Neuronal stem cell (in vitro differentiated cells): ENCODE data around the gene LCK.

Experiments
- DNase-seq: peaks from one replicate; pipeline ENCODE4 v3.0.0-alpha.2; 2013; ENCODE audit warnings: low spot score
- H2AFZ ChIP-seq: one replicate; pipeline ENCODE4 v1.6.1; 2013; ENCODE audit warnings: mild to moderate bottlenecking, low read length, inconsistent platforms
- H2AK5ac ChIP-seq: 2 replicates; pipeline ENCODE4 v1.6.1; 2013; ENCODE audit warnings: low read depth, mild to moderate bottlenecking, inconsistent platforms, low read length, moderate library complexity, mixed read lengths
- H2BK120ac ChIP-seq: 2 replicates; pipeline ENCODE4 v1.6.1; 2013; ENCODE audit warnings: low read depth, mild to moderate bottlenecking, inconsistent platforms, low read length, moderate library complexity, mixed read lengths
- H2BK12ac ChIP-seq: one replicate; pipeline ENCODE4 v1.6.1; 2013; ENCODE audit warnings: low read length, inconsistent platforms
- H2BK15ac ChIP-seq: 2 replicates; pipeline ENCODE4 v1.6.1; 2013; ENCODE audit warnings: mild to moderate bottlenecking, low read length, inconsistent platforms, mixed read lengths
- H2BK5ac ChIP-seq: one replicate; pipeline ENCODE4 v1.6.1; 2013; ENCODE audit warnings: inconsistent platforms, mild to moderate bottlenecking, low read length, moderate library complexity
- H3K14ac ChIP-seq: one replicate; pipeline ENCODE4 v1.6.1; 2013; ENCODE audit warnings: low read length, inconsistent platforms
- H3K18ac ChIP-seq: 2 replicates; pipeline ENCODE4 v1.6.1; 2013; ENCODE audit warnings: low read length, inconsistent platforms
- H3K23ac ChIP-seq: 2 replicates; pipeline ENCODE4 v1.6.1; 2013; ENCODE audit warnings: low read depth, mild to moderate bottlenecking, mixed read lengths, low read length, inconsistent platforms; ENCODE audit not compliant: poor library complexity
- H3K27ac ChIP-seq: replicated peaks from 3 replicates; pipeline ENCODE4 v1.5.1; 2013; ENCODE audit warnings: low read length, inconsistent platforms
- H3K27me3 ChIP-seq, 3 experiments: 2 replicates each; pipeline ENCODE4 v1.6.1; 2013; ENCODE audit warnings: low read length in 3 of 3, mild to moderate bottlenecking in 2 of 3, inconsistent platforms in 1 of 3, low read depth in 1 of 3, mixed read lengths in 1 of 3, moderate library complexity in 1 of 3; ENCODE audit not compliant: control insufficient read depth in 3 of 3, insufficient read depth in 3 of 3
- H3K36me3 ChIP-seq, 2 donors: replicated peaks in 1 of 2; 2 replicates each; pipeline ENCODE4 v1.6.1; 2013; ENCODE audit warnings: low read length in 2 of 2; ENCODE audit not compliant: control insufficient read depth in 2 of 2, insufficient read depth in 2 of 2
- H3K4ac ChIP-seq: 2 replicates; pipeline ENCODE4 v1.6.1; 2013; ENCODE audit warnings: inconsistent platforms, mild to moderate bottlenecking, low read length, moderate library complexity
- H3K4me1 ChIP-seq, 2 donors: 1 replicate in 1 of 2; 2 replicates in 1 of 2; pipeline ENCODE4 v1.6.1; 2013; ENCODE audit warnings: low read length in 2 of 2, low read depth in 1 of 2; ENCODE audit not compliant: control insufficient read depth in 2 of 2, insufficient read depth in 1 of 2
- H3K4me2 ChIP-seq: one replicate; pipeline ENCODE4 v1.6.1; 2013; ENCODE audit warnings: mild to moderate bottlenecking, low read length, inconsistent platforms; ENCODE audit not compliant: insufficient read depth, poor library complexity, severe bottlenecking
- H3K4me3 ChIP-seq, 2 donors: 2 replicates each; pipeline ENCODE4 v1.5.1; 2013; ENCODE audit warnings: low read length in 2 of 2, mild to moderate bottlenecking in 2 of 2, inconsistent platforms in 1 of 2, moderate library complexity in 1 of 2
- H3K79me1 ChIP-seq: one replicate; pipeline ENCODE4 v1.6.1; 2013; ENCODE audit warnings: low read depth, mild to moderate bottlenecking, inconsistent platforms, low read length, moderate library complexity
- H3K9ac ChIP-seq: one replicate; pipeline ENCODE4 v1.6.1; 2013; ENCODE audit warnings: mild to moderate bottlenecking, low read depth, low read length, inconsistent platforms; ENCODE audit not compliant: poor library complexity
- H3K9me3 ChIP-seq, 2 donors: replicated peaks in 1 of 2; 2 replicates each; pipeline versions ENCODE3 to v1.6.1; 2013; ENCODE audit warnings: low read length in 2 of 2, mild to moderate bottlenecking in 2 of 2, inconsistent platforms in 1 of 2, low read depth in 1 of 2, mixed read lengths in 1 of 2, moderate library complexity in 1 of 2; ENCODE audit not compliant: control insufficient read depth in 2 of 2, insufficient read depth in 1 of 2
- H4K8ac ChIP-seq: one replicate; pipeline ENCODE4 v1.6.1; 2013; ENCODE audit warnings: low read depth, mild to moderate bottlenecking, inconsistent platforms, low read length, moderate library complexity
- H4K91ac ChIP-seq: one replicate; pipeline ENCODE4 v1.6.1; 2013; ENCODE audit warnings: low read length, low read depth, mild to moderate bottlenecking, inconsistent platforms; ENCODE audit not compliant: poor library complexity
- WGBS, 2 donors: extraction: QIAGEN DNeasy Blood & Tissue Kit; methylation state at CpG; one replicate each; pipeline ENCODE4 v1.1.7; 2013; ENCODE audit warnings: missing lambda C conversion rate in 2 of 2, mixed read lengths in 1 of 2; ENCODE audit not compliant: insufficient read length in 2 of 2, insufficient replicate concordance in 1 of 2; ENCODE audit errors: extremely low coverage in 2 of 2; 5-methylcytosine and 5-hydroxymethylcytosine counted together

LCK gene

DNA sequence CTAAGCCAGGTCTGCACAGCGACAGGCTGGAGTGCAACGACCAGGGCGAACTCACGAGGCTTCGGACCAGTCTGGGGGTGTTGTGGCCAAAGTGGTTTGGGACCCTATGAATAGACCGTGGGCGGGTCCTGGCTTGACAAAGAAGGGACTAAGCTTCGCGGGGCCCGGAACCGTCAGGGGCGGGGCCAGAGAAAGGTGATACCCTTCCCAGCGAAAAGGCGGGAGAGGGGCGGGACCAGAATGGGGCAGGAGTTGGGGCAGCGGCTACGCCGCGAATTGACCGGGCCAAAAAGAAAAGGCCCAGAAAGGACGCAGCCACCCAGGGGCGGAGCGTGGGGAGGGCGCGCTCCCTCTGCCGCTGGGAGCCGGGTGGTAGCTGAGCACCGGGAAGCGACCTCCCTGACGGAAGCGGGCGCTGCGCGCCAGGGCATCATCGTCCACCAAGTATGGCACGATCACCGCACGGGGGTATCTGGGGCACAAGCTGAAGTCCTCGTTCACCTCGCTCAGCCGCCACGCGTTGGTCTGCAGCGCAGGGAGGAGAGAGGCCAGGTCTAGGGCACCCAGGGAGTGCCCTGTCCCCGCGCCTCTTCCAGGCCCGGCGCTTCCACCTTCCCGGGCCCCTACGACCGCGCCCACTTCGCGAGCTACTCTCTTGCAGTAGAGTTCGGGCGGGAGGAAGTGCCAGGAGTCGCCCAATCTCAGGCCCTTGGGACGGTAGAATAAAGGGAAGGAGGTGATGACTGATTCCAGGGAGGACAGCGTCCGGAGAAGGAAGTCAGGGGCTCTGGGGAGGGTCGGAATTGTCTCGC, 10.7 kb upstream of the LCK start:
- Histone ChIP-seq H3K27ac (peak overlapping the region; percentile 96), H3K79me1 (peaks cover 3% of the 10 kb centered on the region)
- WGBS, 2 donors: no CpG with 5 or more reads among the region's 62 CpGs

DNA sequence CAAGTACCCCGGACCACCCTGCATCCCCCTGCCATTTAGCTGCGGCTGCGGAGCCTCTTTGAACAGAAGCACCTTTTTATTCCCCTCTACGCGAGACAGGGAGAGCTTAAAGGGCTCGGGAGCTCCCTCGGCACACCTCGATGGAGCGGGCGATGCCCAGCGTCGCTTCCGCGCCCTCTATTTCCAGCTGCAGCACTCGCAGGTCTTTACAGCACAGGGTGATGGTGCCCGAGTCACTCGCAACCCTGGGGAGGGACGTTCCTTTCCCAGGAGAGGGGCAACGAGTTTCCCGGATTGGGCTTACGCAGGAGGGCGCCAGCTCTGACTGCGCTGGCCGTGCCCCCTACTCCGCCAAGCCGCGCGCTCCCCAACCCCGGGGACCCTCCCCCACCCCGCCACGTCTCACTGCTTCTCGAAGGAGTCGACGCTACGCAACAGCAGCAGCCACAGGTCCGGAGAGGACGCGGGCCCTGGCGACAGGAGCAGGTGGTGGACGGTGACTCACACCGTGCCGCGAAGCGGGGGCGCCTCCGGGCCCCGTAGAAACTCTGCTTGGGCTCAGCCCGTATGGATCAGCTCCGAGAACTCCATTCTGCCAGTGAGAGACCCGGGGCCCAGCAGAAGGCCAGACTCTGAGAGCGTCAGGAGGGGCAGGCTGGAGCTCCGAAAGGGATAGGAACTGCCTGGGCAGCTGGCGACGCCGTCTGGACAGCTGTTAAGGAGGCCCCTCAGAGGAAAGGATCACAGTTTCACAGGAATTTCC, 9.9 kb upstream of the LCK start:
- peak; percentile 61 for DNase-seq
- H3K79me1 ChIP-seq: peaks cover 3% of the 10 kb centered on the region
- WGBS, 2 donors: no CpG with 5 or more reads among the region's 55 CpGs

More for the DNA sequence above, 10.7 kb upstream of the LCK start:
- H3K4me3 ChIP-seq: peak overlapping the region; percentile 46 to 95
- H2BK12ac ChIP-seq: peak overlapping the region; percentile 84
- H3K9ac ChIP-seq: peak overlapping the region; percentile 98
- peak overlapping the region; percentile 85 for H3K23ac ChIP-seq
- peaks cover 3 to 7% of the 10 kb centered on the region in 2 donors for H3K4me1 ChIP-seq
- H3K9me3 ChIP-seq: no peaks in the 10 kb centered on the region
- H3K4ac ChIP-seq: peak overlapping the region; percentile 98
- peaks cover 0 to 5% of the 10 kb centered on the region in 2 donors for H3K36me3 ChIP-seq
- H2BK15ac ChIP-seq: peak overlapping the region; percentile 99
- peak overlapping the region; percentile 93 for H2BK5ac ChIP-seq
- H4K8ac ChIP-seq: peak overlapping the region; percentile 65
- H3K4me2 ChIP-seq: peak overlapping the region; percentile 99
- peak overlapping the region; percentile 95 for H2AFZ ChIP-seq
- peak overlapping the region; percentile 92 for H4K91ac ChIP-seq
- peak overlapping the region; percentile 99 for H3K18ac ChIP-seq
- peak overlapping the region; percentile 79 for H2AK5ac ChIP-seq
- DNase-seq: peak; percentile 93
- peak overlapping the region; percentile 91 for H2BK120ac ChIP-seq
- no peaks in the 10 kb centered on the region for H3K27me3 ChIP-seq
- peak overlapping the region; percentile 100 for H3K14ac ChIP-seq

DNA sequence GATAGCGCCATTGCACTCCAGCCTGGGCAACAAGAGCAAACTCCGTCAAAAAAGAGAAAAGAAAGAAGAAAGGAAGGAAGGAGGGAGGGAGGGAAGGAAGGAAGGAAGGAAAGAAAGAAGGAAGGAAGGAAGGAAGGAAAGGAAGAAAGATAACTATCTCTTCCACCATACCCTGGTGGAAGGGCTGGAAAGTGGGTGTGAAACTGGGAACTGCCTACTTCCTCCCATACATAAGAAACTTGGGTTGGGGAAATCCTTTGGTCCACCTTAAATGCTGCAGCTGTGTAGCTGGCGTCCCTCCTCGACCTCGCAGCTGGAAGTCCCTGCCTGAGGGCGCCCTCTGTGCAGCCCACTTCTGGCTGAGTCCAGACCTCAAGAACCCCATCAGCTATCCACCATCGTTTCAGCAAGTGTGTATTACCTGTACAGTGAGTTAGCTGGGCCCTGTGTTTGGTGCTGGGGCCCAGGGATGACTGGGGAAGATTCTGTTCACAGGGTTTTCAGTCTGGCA, 8.7 kb upstream of the LCK start:
- Histone ChIP-seq H3K4me3 (no peak overlapping the region), H3K23ac (no peak overlapping the region)

More for the DNA sequence above, 9.9 kb upstream of the LCK start:
- Histone ChIP-seq H3K4me1 (peaks cover 3 to 7% of the 10 kb centered on the region in 2 donors), H3K27me3 (no peaks in the 10 kb centered on the region), H2BK12ac (no peak overlapping the region), H3K36me3 (peaks cover 0 to under 1% of the 10 kb centered on the region in 2 donors), H2AK5ac (peak overlapping the region; percentile 85), H2BK120ac (peak overlapping the region; percentile 91), H2BK5ac (peak overlapping the region; percentile 91), H3K4ac (peak overlapping the region; percentile 37), H3K9me3 (no peaks in the 10 kb centered on the region), H3K23ac (peak overlapping the region; percentile 73), H3K4me3 (peak overlapping the region; percentile 46 to 95), H3K18ac (peak overlapping the region; percentile 99), H3K14ac (peak overlapping the region; percentile 97), H4K8ac (peak overlapping the region; percentile 70), H2AFZ (peak overlapping the region; percentile 95), H3K9ac (peak overlapping the region; percentile 90), H3K27ac (peak overlapping the region; percentile 96), H2BK15ac (peak overlapping the region; percentile 99), H4K91ac (peak overlapping the region; percentile 79), H3K4me2 (peak overlapping the region; percentile 99)

More for the DNA sequence above, 8.7 kb upstream of the LCK start:
- Histone ChIP-seq H3K14ac (no peak overlapping the region), H2BK120ac (no peak overlapping the region), H3K27me3 (no peaks in the 10 kb centered on the region), H3K4me1 (peaks cover 3 to 7% of the 10 kb centered on the region in 2 donors), H3K4ac (no peak overlapping the region), H3K79me1 (peaks cover 3% of the 10 kb centered on the region), H3K9me3 (no peaks in the 10 kb centered on the region), H2AFZ (peak overlapping the region; percentile 93), H2BK12ac (no peak overlapping the region), H3K9ac (no peak overlapping the region), H3K18ac (no peak overlapping the region), H3K27ac (no peak overlapping the region), H3K4me2 (peak overlapping the region; percentile 37), H2BK15ac (no peak overlapping the region), H4K91ac (no peak overlapping the region), H3K36me3 (no peaks in the 10 kb centered on the region), H2BK5ac (no peak overlapping the region), H2AK5ac (peak overlapping the region; percentile 8), H4K8ac (no peak overlapping the region)
- DNase-seq: no peak
- WGBS, 2 donors: no CpG with 5 or more reads among the region's 7 CpGs
